Cardiac fibroblast (primary cell): ENCODE results near the gene REV1.

Experiments used
- DNase-seq, 2 donors: peaks; one replicate each; pipeline versions ENCODE4 v3.0.0 to v3.0.0-alpha.2; 2010; ENCODE audit warnings: low read depth in 2 of 2
- H3K4me3 ChIP-seq, 2 donors: replicated peaks in 1 of 2; 1 replicate in 1 of 2; 2 replicates in 1 of 2; pipeline ENCODE4 v1.5.1; 2011; ENCODE audit warnings: low read depth in 2 of 2, low read length in 2 of 2, mild to moderate bottlenecking in 2 of 2, moderate library complexity in 1 of 2
- TF ChIP-seq, protein P1 (sequence below): IDR thresholded peaks from one replicate; pipeline ENCODE4 v1.5.1; 2011; ENCODE audit warnings: low read depth, mild to moderate bottlenecking, low read length, inconsistent platforms

The REV1 gene

DNA sequence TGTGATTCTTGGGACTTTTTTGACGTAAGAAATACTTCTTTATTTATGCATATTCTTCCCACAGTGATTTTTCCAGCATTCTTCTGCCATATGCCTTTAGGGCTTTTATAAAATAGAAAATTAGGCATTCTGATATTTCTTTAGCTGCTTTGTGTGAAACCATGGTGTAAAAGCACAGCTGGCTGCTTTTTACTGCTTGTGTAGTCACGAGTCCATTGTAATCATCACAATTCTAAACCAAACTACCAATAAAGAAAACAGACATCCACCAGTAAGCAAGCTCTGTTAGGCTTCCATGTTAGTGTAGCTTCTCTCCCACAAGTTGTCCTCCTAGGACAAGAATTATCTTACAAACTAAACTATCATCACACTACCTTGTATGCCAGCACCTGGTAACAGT, 90.0 kb downstream of the REV1 start:
- DNase-seq = no peak
- no peak overlapping the region for H3K4me3 ChIP-seq
- TF ChIP-seq, protein P1, sequence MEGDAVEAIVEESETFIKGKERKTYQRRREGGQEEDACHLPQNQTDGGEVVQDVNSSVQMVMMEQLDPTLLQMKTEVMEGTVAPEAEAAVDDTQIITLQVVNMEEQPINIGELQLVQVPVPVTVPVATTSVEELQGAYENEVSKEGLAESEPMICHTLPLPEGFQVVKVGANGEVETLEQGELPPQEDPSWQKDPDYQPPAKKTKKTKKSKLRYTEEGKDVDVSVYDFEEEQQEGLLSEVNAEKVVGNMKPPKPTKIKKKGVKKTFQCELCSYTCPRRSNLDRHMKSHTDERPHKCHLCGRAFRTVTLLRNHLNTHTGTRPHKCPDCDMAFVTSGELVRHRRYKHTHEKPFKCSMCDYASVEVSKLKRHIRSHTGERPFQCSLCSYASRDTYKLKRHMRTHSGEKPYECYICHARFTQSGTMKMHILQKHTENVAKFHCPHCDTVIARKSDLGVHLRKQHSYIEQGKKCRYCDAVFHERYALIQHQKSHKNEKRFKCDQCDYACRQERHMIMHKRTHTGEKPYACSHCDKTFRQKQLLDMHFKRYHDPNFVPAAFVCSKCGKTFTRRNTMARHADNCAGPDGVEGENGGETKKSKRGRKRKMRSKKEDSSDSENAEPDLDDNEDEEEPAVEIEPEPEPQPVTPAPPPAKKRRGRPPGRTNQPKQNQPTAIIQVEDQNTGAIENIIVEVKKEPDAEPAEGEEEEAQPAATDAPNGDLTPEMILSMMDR = no peak

DNA sequence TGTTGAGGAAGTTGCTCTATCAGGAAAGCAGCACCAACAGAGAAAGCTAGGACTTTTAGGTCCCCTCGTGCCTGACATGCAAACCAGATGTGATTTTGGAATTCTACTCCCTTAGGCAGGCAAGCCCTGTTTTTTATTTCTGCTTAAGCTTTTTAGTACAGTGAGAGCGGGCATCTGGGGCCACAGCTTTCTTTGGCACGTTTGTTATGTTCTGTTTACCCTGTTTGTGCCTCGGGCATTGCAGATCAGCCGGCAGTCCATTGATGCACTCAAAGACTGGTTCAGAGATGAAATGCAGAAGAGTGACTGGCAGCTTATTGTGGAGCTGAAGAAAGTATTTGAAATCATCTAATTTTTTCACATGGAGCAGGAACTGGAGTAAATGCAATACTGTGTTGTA, 90.8 kb downstream of the REV1 start:
- H3K4me3 ChIP-seq = no peak overlapping the region
- DNase-seq = no peak
- TF ChIP-seq, protein P1 = no peak

DNA sequence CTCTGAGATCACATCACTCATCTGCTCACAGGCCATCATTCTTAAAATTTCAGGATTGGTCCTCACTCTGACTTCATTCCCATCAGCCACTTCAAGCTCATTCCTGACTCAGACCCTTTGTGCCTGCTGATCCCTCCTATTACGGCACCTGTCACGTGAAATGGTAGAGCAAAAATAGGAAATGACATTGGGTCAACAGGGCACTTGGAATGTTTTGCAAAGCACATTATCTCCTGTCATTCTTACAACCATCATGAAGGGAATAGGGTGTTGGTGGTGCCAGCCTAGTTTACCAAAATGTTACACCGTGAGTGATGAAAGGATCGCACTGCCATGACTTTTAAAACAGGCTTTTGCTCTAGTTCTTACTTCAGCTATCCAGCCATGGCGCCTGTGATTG, 91.5 kb downstream of the REV1 start:
- no peak overlapping the region for H3K4me3 ChIP-seq
- DNase-seq = no peak
- TF ChIP-seq, protein P1 = no peak

DNA sequence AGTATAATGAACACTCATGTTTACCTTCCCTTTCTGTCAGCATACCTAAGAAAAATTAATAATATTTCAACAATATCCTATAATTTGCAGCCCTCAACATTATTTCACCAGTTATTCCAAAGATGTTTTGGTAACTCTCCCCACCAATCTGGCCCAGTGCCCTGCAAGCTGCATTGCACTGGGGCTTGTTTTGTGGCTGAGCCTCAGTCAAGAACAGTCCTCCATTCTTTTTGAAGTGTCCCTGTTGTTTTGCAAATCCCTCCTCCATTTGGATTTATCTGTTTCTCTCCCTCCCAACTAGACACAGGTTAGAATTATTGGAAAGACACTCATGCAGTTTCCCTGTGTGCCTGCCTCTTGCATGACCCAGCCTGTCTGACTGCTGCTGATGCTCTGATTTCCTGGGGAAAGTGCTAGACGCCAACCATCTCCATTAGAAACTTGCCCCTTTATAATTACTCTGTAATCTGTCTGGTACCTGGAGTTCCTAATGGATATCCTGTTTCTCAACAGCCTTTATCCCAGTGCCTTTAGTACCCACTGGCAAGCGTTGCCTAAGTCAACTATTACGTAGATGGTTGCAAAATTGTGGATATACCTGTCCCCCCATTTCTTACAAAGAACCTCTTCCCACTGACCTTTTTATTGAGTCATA, 92.4 kb downstream of the REV1 start:
- TF ChIP-seq, protein P1 = no peak
- no peak for DNase-seq
- H3K4me3 ChIP-seq = no peak overlapping the region

DNA sequence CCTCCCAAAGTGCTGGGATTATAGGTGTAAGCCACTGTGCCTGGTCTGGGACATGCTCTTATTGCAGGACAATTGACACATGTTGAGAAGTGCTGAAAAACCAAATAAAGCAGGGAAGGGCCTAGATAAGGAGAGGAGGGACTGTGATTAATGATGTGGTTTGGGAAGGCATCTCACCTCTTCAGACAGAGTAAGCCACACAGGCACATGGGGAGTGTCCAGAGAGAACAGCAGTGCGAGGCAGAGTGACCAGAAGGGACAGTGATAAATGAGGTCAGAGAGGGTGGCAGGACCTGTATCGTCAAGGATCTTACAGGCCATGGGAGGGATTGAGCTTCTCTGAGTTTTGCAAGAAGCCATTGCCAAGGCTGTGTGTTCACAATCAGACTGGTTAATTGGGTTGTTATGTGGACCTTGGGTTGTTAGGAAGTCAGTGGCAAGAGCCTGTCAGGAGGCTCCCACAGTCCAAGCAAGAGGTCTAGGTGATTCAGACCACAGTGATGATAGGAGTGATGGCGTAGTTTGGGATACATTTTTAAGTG, 94.2 kb downstream of the REV1 start:
- TF ChIP-seq, protein P1 = no peak
- DNase-seq = no peak
- H3K4me3 ChIP-seq = no peak overlapping the region

DNA sequence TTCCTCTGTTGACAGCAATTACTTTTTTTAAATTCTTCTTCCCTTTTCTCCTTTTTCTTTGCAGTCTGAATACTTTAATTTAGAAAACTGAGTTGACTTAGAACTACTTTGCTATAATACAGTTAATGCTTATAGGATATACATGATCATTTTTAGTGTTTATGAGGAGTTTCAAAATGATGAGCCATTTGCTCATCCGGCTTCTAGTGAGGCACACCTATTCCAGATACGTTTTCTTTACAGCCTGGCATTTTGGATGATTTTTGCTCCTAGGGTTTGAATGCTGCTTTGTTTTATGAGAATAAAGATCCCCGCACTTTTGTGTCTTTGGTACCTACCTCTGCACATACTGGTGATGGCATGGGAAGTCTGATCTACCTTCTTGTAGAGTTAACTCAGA, 99.9 kb downstream of the REV1 start:
- no peak for DNase-seq
- TF ChIP-seq, protein P1 = no peak
- H3K4me3 ChIP-seq = no peak overlapping the region

DNA sequence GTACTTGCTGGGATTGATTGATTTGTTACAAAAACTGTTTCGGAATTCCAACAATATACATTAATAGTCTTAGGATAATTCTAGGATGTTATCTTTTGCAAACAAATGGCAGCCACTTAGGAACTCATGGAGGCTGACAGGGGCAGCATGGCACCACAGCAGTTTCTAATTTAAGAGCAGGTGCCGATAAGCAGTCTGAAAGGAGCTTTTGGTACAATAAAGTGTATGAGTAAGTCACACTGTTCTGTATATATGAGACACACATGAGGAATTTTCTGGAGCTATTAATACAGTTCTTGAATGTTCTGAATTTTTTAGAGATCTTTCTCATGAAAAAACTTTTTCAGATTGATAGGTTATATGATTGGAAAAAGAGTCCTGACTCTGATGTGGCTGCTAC, 100.4 kb downstream of the REV1 start:
- H3K4me3 ChIP-seq = no peak overlapping the region
- DNase-seq = peak in 1 of 2 donors; percentile 32
- TF ChIP-seq, protein P1 = no peak
